Effector memory CD8-positive, alpha-beta T cell (primary cell): Measurements from ENCODE around the gene KCNJ18.
"Not testable (repeated sequence)": the region's sequence is repeated elsewhere in the genome, so short reads cannot be mapped to it uniquely, and the experiment has no call there.

ENCODE experiments used
- ATAC-seq: fragments of 150-1000 bp; cut with Tn5 transposase; replicated peaks from 2 replicates; pipeline ENCODE4 v1.10.0; 2021; ENCODE audit warnings: mild to moderate bottlenecking, moderate library complexity
- DNase-seq, 3 experiments: peaks; one replicate each; pipeline ENCODE4 v3.0.0; 2021
- H3K27ac Mint-ChIP-seq, 2 donors: one replicate each; pipeline ENCODE4 v1.8.0; 2022; ENCODE audit warnings: mild to moderate bottlenecking in 2 of 2, mixed read lengths in 2 of 2, moderate library complexity in 2 of 2
- H3K27me3 Mint-ChIP-seq, 2 donors: one replicate each; pipeline ENCODE4 v1.8.0; 2022; ENCODE audit warnings: mixed read lengths in 2 of 2
- H3K36me3 Mint-ChIP-seq: one replicate; pipeline ENCODE4 v1.8.0; 2022; ENCODE audit warnings: mild to moderate bottlenecking, moderate library complexity, mixed read lengths; ENCODE audit not compliant: insufficient read depth
- H3K4me1 Mint-ChIP-seq, 2 donors: one replicate each; pipeline ENCODE4 v1.8.0; 2022; ENCODE audit warnings: low read depth in 2 of 2, mixed read lengths in 2 of 2
- H3K4me3 Mint-ChIP-seq, 2 donors: one replicate each; pipeline ENCODE4 v1.8.0; 2022; ENCODE audit warnings: mild to moderate bottlenecking in 2 of 2, mixed read lengths in 2 of 2, moderate library complexity in 2 of 2
- H3K9me3 Mint-ChIP-seq, 2 donors: one replicate each; pipeline ENCODE4 v1.8.0; 2022; ENCODE audit warnings: mixed read lengths in 2 of 2

Gene KCNJ18

DNA sequence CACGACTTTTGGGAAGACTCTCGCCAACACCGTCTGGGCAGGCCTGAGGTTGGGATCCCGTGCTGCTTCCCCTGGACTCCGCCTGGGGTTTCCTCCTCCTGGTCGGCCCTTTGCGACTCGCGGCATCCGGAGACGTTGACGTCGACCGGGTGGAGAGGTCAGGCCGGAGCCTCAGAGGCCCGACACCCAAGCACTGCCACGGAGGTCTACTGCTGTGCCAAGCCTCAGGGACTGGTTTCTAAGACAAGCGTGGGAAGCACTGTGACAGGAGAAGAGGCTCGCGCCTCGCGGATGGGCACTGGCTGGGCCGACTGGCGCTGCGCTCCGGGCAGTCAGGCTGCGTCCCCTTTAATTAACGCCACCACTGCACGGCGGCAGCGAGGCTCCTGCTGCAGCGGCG lies 7.9 kb upstream of the KCNJ18 start:
- DNase-seq, H3K27ac Mint-ChIP-seq, H3K36me3 Mint-ChIP-seq, H3K4me3 Mint-ChIP-seq, H3K27me3 Mint-ChIP-seq, H3K4me1 Mint-ChIP-seq, ATAC-seq, H3K9me3 Mint-ChIP-seq: not testable (repeated sequence)

DNA sequence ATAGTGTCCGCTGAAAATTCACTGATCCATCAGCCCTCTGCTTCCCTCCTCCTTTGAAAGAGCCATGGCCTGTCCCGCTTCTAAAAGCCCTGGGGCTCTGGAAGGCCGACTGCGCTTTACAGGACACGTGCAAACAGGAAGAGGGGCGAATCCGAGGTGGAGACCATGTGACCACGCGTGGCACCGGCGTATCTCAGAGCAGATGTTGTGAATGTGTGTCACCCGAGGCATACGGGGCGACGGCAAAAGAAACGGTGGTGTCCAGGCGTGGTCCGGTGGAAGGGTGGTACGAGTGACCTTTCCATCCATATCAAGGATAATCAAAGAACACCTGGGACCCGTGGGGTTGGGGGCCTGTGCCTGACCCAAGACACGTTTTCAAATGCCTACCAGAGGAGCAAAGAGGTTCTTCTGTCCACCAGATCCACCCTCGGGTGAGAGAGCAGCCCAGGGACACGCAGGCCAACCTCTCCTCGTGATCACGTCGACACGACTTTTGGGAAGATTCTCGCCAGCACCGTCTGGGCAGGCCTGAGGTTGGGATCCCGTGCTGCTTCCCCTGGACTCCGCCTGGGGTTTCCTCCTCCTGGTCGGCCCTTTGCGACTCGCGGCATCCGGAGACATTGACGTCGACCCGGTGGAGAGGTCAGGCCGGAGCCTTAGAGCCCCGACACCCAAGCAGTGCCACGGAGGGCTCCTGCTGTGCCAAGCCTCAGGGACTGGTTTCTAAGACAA lies 7.1 kb upstream of the KCNJ18 start:
- H3K27me3 Mint-ChIP-seq, H3K4me3 Mint-ChIP-seq, H3K4me1 Mint-ChIP-seq, H3K9me3 Mint-ChIP-seq, H3K36me3 Mint-ChIP-seq, ATAC-seq, DNase-seq, H3K27ac Mint-ChIP-seq: not testable (repeated sequence)

DNA sequence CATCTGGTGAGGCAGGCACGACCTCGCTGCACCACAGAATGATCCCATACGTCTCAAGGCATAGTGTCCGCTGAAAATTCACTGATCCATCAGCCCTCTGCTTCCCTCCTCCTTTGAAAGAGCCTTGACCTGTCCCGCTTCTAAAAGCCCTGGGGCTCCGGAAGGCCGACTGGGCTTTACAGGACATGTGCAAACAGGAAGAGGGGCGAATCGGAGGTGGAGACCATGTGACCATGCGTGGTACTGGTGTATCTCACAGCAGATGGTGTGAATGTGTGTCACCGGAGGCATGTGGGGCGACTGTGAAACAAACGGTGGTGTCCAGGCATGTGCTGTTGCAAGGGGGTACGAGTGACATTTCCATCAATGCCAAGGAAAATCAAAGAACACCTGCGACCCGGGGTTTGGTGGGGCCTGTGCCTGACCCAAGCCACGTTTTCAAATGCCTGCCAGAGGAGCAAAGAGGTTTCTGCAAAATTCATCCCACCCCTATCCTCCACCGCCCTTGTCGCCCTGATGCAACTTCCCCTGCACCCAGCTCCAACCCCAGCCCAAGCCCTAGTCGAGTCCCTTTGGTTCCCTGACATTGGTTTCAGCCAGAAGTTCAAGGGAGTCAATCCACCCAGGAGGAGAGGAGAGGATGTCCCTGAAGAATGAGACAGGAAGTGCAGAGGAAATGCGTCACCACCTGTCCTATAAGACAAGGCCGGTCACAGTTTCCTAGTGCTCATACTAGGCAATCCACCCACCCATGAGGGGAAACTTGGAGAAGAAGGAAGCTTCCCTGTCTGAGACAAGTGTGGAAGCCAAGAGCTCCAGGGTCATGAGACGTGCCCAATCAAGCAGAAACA lies 5.9 kb upstream of the KCNJ18 start:
- no peaks in the 10 kb centered on the region for H3K27me3 Mint-ChIP-seq

DNA sequence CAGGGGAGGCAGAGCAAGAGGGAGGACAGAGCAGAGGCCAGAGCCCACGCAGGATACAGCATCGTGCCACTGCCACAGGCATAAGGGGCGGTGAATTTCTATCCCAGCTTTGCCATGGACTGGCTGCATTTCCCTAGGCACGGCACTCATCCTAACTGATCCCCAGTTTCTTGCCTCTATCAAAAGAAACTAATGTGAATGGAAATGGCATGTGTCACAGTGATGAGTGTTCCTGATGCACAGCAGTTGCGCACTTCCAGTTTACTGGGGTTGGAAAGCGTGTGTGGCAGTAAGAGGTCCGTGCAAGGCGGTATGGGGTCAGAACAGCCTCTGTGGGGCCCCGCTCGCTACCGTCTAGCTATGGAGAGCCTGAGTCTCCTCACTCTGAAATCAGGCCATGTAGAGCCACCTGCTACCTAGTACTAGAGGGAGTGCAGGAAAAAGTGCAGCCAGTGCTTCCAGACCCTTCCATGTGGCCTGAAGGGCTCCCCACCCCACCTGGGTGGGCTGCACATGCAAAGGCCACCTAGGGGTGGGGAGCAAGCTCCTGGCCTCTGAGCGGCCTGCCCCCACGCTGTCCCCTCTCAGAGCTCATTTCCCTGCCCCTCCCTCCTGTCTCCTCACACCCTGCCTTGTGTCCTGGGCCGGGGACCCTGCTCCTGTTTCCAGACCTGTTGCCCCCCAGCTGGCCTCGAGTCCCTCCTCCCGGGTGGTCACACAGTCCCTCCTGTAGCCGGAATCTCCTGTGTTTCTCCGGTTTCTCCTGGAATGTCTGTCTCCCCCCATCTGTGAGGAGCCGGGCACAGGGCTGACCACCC lies 5.0 kb upstream of the KCNJ18 start:
- Mint-ChIP-seq H3K4me1 (no peaks in the 10 kb centered on the region), H3K27me3 (no peaks in the 10 kb centered on the region), H3K4me3 (no peak overlapping the region), H3K27ac (no peak overlapping the region), H3K9me3 (peaks cover 0 to 1% of the 10 kb centered on the region in 2 donors), H3K36me3 (no peaks in the 10 kb centered on the region)
- no peak for DNase-seq
- no peak for ATAC-seq

More for the DNA sequence above, 5.9 kb upstream of the KCNJ18 start:
- H3K27ac Mint-ChIP-seq: no peak overlapping the region
- peaks cover 0 to 1% of the 10 kb centered on the region in 2 donors for H3K9me3 Mint-ChIP-seq
- no peak overlapping the region for H3K4me3 Mint-ChIP-seq
- ATAC-seq: no peak
- no peaks in the 10 kb centered on the region for H3K4me1 Mint-ChIP-seq
- no peaks in the 10 kb centered on the region for H3K36me3 Mint-ChIP-seq
- DNase-seq: no peak

DNA sequence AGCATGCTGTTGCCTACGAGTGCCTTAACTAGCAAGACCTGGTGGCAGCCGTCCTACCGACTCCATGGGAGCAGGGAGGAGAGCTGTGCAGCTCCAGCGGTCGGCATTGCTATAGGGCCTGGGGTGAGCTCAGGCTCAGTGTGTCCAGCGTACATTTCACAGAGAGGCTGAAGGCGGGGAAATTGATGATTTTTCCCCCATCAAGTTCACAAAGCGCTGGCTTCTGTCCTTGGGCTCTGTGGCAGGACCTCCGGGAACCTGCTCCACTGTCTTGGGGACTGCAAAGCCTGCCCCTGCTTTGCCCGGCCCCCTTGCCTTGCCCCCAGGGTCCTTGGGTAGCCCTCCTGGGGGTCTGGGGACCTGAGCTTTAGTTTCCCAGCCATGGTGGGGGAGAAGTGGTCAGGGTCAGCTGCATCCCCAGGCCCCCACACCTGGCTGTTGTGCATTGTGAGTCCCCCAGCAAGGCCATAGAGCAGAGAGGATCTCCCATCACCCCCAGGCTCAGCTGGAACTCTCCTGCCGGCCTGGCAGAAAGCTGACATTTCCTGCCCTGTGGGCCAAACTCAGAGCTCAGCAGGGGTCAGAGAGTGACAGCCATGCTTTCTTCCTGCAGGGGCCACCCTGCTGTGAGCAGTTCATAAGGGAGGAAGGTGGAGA lies 3.9 kb upstream of the KCNJ18 start:
- Mint-ChIP-seq H3K9me3 (peaks cover 0 to 1% of the 10 kb centered on the region in 2 donors), H3K4me1 (no peaks in the 10 kb centered on the region), H3K4me3 (no peak overlapping the region), H3K27me3 (no peaks in the 10 kb centered on the region), H3K36me3 (no peaks in the 10 kb centered on the region), H3K27ac (no peak overlapping the region)
- DNase-seq: no peak
- ATAC-seq: no peak

DNA sequence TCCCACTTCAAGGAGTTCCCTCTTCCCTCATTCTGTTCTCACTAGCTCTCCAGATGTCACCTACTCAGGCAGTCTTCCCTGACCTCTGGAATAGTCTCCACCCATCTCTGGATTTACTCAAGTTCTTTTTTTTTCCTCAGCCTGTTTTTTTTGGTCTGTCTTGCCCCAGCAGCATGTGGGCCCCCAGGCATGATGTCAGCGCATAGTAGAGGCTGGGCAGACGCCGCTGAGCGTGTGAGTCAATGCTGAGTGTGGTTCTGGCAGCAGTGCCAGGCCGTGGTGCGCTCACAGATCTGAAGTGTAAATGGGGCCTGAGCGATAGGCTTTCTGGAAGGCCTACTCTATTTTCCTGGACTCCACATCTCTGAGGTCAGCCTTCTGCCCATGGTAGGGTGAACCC lies 2.7 kb upstream of the KCNJ18 start:
- DNase-seq: no peak

DNA sequence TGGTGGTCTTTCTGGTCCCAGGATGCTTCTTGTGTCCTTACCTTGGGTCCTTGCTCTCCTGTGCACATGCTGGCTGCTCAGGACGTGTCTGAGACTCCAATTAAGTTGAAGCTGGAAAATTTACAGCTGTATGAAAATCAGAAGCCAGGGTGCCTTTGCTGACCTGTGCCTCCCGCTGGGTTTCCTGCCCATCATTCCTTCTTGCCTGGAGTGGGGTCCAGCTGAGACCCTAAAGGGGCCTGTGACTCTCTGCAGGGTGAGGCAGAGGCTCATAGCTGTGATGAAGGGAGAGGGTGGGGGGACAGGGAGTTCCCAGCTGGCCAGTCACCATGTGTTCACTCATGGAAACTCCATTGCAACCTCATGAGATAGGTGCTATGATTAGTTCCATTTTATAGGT lies 1.5 kb upstream of the KCNJ18 start:
- H3K4me1 Mint-ChIP-seq, H3K27ac Mint-ChIP-seq, ATAC-seq, H3K9me3 Mint-ChIP-seq, H3K4me3 Mint-ChIP-seq, DNase-seq, H3K36me3 Mint-ChIP-seq, H3K27me3 Mint-ChIP-seq: not testable (repeated sequence)

More for the DNA sequence above, 2.7 kb upstream of the KCNJ18 start:
- Mint-ChIP-seq H3K36me3 (no peaks in the 10 kb centered on the region), H3K27me3 (no peaks in the 10 kb centered on the region), H3K27ac (no peak overlapping the region), H3K4me3 (no peak overlapping the region), H3K4me1 (no peaks in the 10 kb centered on the region), H3K9me3 (peaks cover 0 to 1% of the 10 kb centered on the region in 2 donors)
- ATAC-seq: no peak

DNA sequence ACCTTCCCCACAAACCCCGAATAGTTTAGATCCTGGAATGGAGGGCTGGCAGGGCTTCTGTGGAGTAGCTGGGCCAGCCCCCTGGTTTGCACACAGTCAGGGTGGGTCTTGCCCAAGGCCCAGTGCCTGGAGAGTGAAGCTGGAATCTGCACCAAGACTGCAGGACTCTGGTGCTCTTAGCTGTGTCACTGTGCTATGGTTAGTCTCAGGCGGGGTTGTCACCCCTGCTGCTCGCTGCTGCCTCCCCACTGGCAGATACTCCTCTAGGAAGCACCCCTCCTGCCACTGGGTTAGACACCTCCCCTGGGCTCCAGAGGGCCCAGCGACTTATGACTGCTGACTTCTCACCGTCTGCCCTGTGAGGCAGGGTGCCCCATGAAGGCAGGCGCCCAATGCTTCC lies 842 bp upstream of the KCNJ18 start:
- not testable (repeated sequence) for H3K4me1 Mint-ChIP-seq, ATAC-seq, H3K9me3 Mint-ChIP-seq, H3K4me3 Mint-ChIP-seq, H3K27me3 Mint-ChIP-seq, H3K27ac Mint-ChIP-seq, DNase-seq, H3K36me3 Mint-ChIP-seq

DNA sequence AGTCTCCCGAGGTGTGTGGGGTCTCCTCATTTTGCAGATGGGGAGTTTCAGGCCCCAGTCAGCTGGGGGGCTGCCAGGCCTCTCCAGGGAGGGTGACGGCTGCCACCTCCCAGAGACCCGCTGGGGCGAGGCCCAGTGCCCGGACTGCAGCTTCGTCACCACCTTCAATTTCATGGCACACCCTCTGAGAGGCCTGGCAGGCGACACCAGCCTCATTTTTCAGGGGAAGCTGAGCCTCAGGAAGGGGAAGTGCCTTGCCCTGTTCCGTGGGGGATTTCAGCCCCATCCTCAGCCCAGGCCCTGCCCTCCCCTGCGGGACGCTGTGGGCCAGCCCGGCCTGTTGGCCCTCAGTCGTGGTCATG lies 362 bp downstream of the KCNJ18 start:
- not testable (repeated sequence) for H3K4me3 Mint-ChIP-seq, H3K36me3 Mint-ChIP-seq, H3K9me3 Mint-ChIP-seq, DNase-seq, H3K4me1 Mint-ChIP-seq, ATAC-seq, H3K27ac Mint-ChIP-seq, H3K27me3 Mint-ChIP-seq

DNA sequence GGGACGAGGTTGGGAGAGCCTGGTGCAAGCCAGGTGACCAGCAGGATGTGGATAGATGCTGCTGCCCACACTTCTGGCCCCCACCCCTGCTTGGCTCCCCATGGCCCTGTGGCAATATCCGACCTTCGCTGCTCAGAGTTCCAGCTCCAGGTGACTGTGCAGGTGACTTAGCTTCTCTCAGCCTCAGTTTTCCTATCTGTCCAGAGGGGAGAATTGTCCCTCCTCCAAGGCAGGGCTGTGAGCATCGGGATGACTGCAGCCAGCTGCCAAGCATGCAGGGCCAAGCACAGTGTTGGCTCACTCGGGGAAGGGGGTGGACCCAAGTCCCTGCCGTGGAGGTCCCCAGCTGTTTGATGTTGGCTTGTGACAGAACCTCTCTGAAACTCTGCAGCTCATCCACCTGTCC lies 1.1 kb downstream of the KCNJ18 start:
- not testable (repeated sequence) for H3K27me3 Mint-ChIP-seq, H3K36me3 Mint-ChIP-seq, H3K9me3 Mint-ChIP-seq, DNase-seq, H3K27ac Mint-ChIP-seq, H3K4me1 Mint-ChIP-seq, H3K4me3 Mint-ChIP-seq, ATAC-seq

DNA sequence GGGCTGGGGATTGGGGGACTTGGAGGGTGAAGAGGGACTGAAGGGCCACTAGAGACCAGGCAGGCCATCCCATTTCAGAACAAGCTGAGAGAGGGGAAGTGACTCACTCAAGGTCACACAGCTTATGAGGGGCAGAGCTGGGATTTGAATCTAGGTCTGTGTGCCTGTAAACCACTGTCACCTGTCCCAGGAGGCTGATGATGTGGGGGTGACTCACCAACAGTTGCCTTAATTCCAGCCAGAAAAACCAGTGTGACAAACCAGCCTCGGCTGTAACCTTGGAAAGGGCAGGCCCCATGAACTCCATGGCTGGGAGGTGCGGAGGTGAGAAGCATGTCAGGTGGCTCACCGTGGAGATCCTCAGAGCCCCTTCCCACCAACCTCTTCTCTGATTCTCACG lies 1.6 kb downstream of the KCNJ18 start:
- not testable (repeated sequence) for H3K27me3 Mint-ChIP-seq, H3K27ac Mint-ChIP-seq, ATAC-seq, H3K36me3 Mint-ChIP-seq, H3K4me3 Mint-ChIP-seq, H3K4me1 Mint-ChIP-seq, DNase-seq, H3K9me3 Mint-ChIP-seq

DNA sequence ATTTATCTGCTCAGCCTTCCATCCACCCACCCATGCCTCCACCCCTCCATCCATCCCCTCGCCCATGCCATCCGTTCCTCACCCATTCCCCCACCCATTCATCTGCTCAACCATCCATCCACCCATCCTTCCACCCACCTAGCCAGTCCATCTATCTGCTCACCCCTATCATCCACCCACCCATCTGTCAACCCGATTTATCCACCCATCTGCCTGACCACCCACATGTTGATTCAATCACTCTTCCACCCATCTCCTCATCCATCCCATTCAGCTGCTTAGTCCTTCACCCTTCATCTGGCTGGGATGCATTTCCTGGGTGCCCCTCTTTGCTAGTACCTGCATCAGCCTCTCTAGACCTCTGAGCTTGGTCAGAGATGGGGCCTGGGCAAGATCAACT lies 3.9 kb downstream of the KCNJ18 start:
- H3K4me1 Mint-ChIP-seq, H3K4me3 Mint-ChIP-seq, ATAC-seq, H3K27ac Mint-ChIP-seq, H3K36me3 Mint-ChIP-seq, DNase-seq, H3K27me3 Mint-ChIP-seq, H3K9me3 Mint-ChIP-seq: not testable (repeated sequence)

DNA sequence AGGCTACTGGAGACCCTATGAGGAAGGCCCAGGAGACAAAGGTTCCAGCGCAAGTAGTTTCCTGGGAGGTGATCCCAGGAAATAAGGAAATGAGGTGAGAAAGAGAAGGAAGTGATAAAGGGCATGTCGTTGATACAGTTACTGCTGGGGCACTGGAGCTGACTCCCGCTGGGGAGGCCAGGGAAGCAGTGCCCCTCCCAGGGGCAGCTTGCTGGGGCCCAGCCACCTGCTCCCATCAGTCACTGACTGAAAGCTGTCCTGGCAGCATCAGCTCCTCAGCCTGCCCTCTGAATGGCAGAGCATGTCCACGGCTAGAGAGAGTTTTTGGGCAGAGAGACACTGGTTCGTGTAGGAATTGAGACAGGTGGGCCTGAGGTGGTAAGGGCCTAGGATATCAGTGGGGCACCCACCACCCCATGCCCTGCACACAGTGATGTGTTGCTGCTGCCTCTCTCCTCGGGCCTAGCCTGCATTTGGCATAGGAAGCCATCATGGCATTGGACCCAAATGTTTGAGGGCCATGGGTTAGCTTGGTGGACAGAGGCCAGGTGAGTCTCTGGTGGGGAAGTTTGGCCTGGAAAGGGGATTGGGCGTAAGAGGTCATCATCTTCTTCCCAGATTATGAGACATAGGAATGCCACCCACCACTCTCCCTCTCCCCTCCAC lies 4.7 kb downstream of the KCNJ18 start:
- H3K4me1 Mint-ChIP-seq, H3K27ac Mint-ChIP-seq, ATAC-seq, H3K36me3 Mint-ChIP-seq, H3K4me3 Mint-ChIP-seq, H3K27me3 Mint-ChIP-seq, H3K9me3 Mint-ChIP-seq, DNase-seq: not testable (repeated sequence)
